Sigmoid colon (tissue), 4 donors: ENCODE measurements around the gene GPR173.

ENCODE experiments used
- CTCF ChIP-seq, 4 experiments: fragments of 450-650 bp in 3 of 4; fragments of 200-600 bp in 1 of 4; IDR thresholded peaks; one replicate each; pipeline ENCODE4 v1.5.1; 2016 to 2019; ENCODE audit warnings: antibody characterized with exemption in 4 of 4, mild to moderate bottlenecking in 3 of 4, moderate library complexity in 2 of 4
- EP300 ChIP-seq, 4 donors: sonication (generic); formaldehyde crosslinking; IDR thresholded peaks; one replicate each; pipeline ENCODE4 v1.6.1; 2017; ENCODE audit warnings: antibody characterized with exemption in 4 of 4
- POLR2A ChIP-seq, 2 donors: fragments of 450-650 bp; IDR thresholded peaks; one replicate each; pipeline ENCODE4 v1.6.1; 2016; ENCODE audit warnings: antibody characterized with exemption in 2 of 2, mild to moderate bottlenecking in 2 of 2, moderate library complexity in 2 of 2

- TF ChIP-seq CTCF (IDR thresholded peaks at IDR 0.05) (no peak), POLR2A (IDR thresholded peaks at IDR 0.05) (no peak), EP300 (IDR thresholded peaks at IDR 0.05) (no peak)
Observed at GRCh38 chrX:53078943-53079342, 30.4 kb downstream of the GPR173 start.
